Stimulated activated CD8-positive, alpha-beta memory T cell treated with anti-CD3 and anti-CD28 coated beads, Interleukin-4, amount 100 ng/mL, for 4 hours (primary cell): ENCODE measurements around the gene CCDC117.

ENCODE experiments used
- DNase-seq, 2 donors: peaks; one replicate each; pipeline ENCODE4 v3.0.0-alpha.2; 2020; ENCODE audit warnings: low read depth in 2 of 2, low spot score in 1 of 2

The CCDC117 gene

GRCh38 chr22:28829358-28830181 is 57.1 kb downstream of the CCDC117 start:
- peak; percentile 43 to 49 for DNase-seq

DNA sequence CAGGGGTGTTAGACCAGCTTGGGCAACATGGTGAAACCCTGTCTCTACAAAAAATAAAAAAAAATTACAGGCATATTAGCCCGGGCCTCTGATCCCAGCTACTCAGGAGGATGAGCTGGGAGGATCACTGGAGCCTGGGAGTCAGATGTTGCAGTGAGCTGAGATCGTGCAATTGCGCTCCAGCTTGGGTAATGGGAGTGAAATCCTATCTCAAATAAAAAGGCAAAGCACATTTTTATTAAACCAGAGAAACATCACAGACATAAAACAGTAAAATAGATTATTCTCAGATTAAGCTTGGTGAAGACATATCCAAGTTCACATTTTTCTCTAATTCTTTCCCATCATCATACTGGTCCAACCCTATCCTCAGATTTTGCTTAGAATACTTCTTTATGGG is 57.9 kb downstream of the CCDC117 start:
- DNase-seq: no peak

- DNase-seq: no peak
Measured at GRCh38 chr22:28831140-28832072, 58.9 kb downstream of the CCDC117 start.

DNA sequence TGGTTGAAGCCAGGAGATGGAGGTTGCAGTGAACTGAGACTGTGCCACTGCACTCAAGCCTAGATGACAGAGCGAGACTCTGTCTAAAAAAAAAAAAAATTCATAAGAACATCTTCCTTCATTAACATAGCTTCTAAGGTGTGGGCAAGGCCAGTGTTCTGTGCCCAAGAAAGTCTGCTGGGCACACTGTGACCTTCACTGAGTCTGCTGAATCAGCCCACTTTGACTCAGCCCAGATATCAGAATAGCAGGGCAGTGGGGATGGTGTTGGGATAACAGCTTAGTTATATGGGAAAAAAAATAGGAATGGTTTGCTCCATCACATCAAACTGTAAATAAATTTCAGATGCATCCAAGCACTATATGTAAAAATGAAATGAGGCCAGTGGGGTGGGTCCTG is 60.2 kb downstream of the CCDC117 start:
- DNase-seq: no peak

DNA sequence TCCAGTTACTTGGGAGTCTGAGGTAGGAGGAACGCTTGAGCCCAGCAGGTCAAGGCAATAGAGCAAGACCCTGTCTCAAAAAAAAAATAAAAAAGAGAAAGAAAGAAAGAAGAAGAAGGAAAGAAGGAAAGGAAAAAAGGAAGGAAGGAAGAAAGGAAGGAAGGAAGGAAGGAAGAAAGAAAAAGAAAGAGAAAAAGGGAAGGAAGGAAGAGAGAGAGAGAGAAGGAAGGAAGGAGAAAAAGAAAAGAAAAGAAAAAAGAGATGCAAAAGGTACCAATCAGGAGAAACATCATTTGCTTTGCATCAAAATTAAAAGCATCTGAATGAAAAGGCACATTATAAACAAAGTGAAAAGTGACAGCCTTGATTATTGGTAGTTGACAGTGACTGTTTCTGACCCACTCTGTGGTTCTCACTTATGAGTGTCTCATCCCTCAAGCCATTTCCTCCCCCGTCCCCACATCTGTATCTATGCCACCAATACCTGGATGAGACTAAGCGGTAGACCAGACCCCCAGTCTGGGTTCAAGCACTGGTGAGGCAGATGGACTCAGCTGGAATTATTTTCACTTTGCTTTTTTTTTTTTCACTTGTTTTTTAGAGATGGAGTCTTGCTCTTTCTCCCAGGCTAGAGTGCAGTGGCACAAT is 60.9 kb downstream of the CCDC117 start:
- no peak for DNase-seq

GRCh38 chr22:28835630-28836189 is 63.2 kb downstream of the CCDC117 start:
- DNase-seq: no peak

DNA sequence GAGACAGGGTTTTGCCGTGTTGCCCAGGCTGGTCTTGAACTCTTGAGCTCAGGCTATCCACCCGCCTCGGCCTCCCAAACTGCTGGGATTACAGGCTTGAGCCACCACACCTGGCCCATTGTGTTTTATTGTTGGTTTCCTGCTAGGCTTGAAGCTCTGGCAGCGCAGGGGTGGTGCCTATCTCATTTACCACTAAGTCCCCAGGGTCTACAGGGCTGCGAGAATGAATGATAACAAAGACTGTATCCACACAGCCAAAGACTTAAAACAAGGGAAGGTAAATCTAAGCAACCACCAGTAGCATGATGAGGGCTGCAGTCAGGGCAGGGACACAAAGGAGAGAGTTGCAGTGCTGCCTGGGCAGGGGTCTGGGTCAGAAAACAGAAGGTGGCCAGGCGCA is 65.1 kb downstream of the CCDC117 start:
- DNase-seq: no peak
